H1 (cell line): Measurements from ENCODE around the gene MIPOL1. TPM values are rescaled to one million over a fixed set of nuclear protein-coding genes. Genes with fewer than 3 reads are reported as not detected.

Experiments used
- CTCF ChIA-PET: fragments of 300-600 bp; sonication (Branson Sonifier 250); formaldehyde crosslinking; loops from one replicate; lab custom pipeline; 2021; ENCODE audit not compliant: partially characterized antibody; lab: Charles Lee
- POLR2A ChIA-PET: fragments of 300-600 bp; sonication (Branson Sonifier 250); formaldehyde crosslinking; loops from one replicate; lab custom pipeline; 2021; ENCODE audit warnings: inconsistent platforms; ENCODE audit not compliant: partially characterized antibody; lab: Charles Lee
- DNase-seq, 2 experiments: peaks; one replicate each; pipeline versions ENCODE4 v3.0.0 to v3.0.0-alpha.2; 2010 to 2022; ENCODE audit warnings: low spot score in 2 of 2, low read depth in 1 of 2, mixed read lengths in 1 of 2
- FAIRE-seq: peaks from 2 replicates; lab custom pipeline; 2011; peaks lifted over from hg19 to GRCh38; lab: Jason Lieb, UNC
- H2AFZ ChIP-seq: 2 replicates; pipeline ENCODE4 v1.8.1; 2012; ENCODE audit warnings: low read length, inconsistent platforms
- H2AK5ac ChIP-seq: 2 replicates; pipeline ENCODE4 v1.6.1; 2013; ENCODE audit warnings: low read depth, low read length
- H2BK120ac ChIP-seq: replicated peaks from 2 replicates; pipeline ENCODE3; 2013; ENCODE audit warnings: low read depth, low read length, inconsistent platforms
- H2BK12ac ChIP-seq: 2 replicates; pipeline ENCODE4 v1.6.1; 2013; ENCODE audit warnings: low read depth, low read length
- H2BK15ac ChIP-seq: 2 replicates; pipeline ENCODE4 v1.6.1; 2013; ENCODE audit warnings: low read length
- H2BK20ac ChIP-seq: 2 replicates; pipeline ENCODE4 v1.6.1; 2013; ENCODE audit warnings: low read length
- H2BK5ac ChIP-seq: 2 replicates; pipeline ENCODE4 v1.6.1; 2013; ENCODE audit warnings: low read depth, low read length
- H3K14ac ChIP-seq: 2 replicates; pipeline ENCODE4 v1.6.1; 2013; ENCODE audit warnings: inconsistent platforms; ENCODE audit not compliant: insufficient read length
- H3K18ac ChIP-seq: 2 replicates; pipeline ENCODE4 v1.6.1; 2013; ENCODE audit warnings: low read length; ENCODE audit errors: extremely low read depth
- H3K23ac ChIP-seq: 2 replicates; pipeline ENCODE4 v1.6.1; 2013; ENCODE audit warnings: inconsistent platforms; ENCODE audit not compliant: insufficient read length
- H3K23me2 ChIP-seq: 2 replicates; pipeline ENCODE4 v1.6.1; 2013; ENCODE audit warnings: low read depth, low read length
- H3K27ac ChIP-seq: 2 replicates; pipeline ENCODE4 v1.6.1; 2011; ENCODE audit warnings: low read depth, low read length, inconsistent platforms
- H3K27me3 ChIP-seq, 4 experiments: replicated peaks in 1 of 4; 1 replicate in 1 of 4; 2 replicates in 3 of 4; pipeline versions ENCODE4 v1.6.1 to v1.8.1; 2011 to 2013; ENCODE audit warnings: low read length in 3 of 4, mild to moderate bottlenecking in 3 of 4, inconsistent platforms in 2 of 4, mixed read lengths in 2 of 4, moderate library complexity in 1 of 4; ENCODE audit not compliant: control insufficient read depth in 3 of 4, insufficient read depth in 3 of 4; ENCODE audit errors: extremely low read depth in 1 of 4
- H3K36me3 ChIP-seq, 4 experiments: 2 replicates each; pipeline versions ENCODE4 v1.6.1 to v1.8.1; 2011 to 2013; ENCODE audit warnings: mild to moderate bottlenecking in 4 of 4, low read length in 3 of 4, moderate library complexity in 2 of 4, control low read depth in 1 of 4, inconsistent platforms in 1 of 4; ENCODE audit not compliant: insufficient read depth in 4 of 4, control insufficient read depth in 2 of 4
- H3K4ac ChIP-seq: replicated peaks from 2 replicates; pipeline ENCODE3; 2013; ENCODE audit warnings: low read length, low read depth, mixed read lengths, inconsistent platforms; ENCODE audit not compliant: insufficient read length
- H3K4me1 ChIP-seq, 4 experiments: replicated peaks in 1 of 4; 1 replicate in 1 of 4; 2 replicates in 3 of 4; pipeline versions ENCODE4 v1.6.1 to v1.8.1; 2011 to 2013; ENCODE audit warnings: low read length in 3 of 4, inconsistent platforms in 2 of 4, mixed read lengths in 1 of 4; ENCODE audit not compliant: insufficient read depth in 4 of 4, control insufficient read depth in 3 of 4
- H3K4me2 ChIP-seq, 2 experiments: 2 replicates each; pipeline versions ENCODE4 v1.6.1 to v1.8.1; 2011 to 2013; ENCODE audit warnings: low read depth in 2 of 2, low read length in 2 of 2, control low read depth in 1 of 2, inconsistent platforms in 1 of 2, mild to moderate bottlenecking in 1 of 2; ENCODE audit not compliant: insufficient read depth in 1 of 2
- H3K4me3 ChIP-seq, 4 experiments: fragments of 200-600, 300-600 bp in 1 of 4; sonication (generic), shearing (Covaris generic), sonication (Bioruptor Twin) in 1 of 4; 2 replicates each; pipeline versions ENCODE4 v1.5.1 to v1.8.1; 2011 to 2016; ENCODE audit warnings: low read length in 4 of 4, low read depth in 3 of 4, control low read depth in 2 of 4, inconsistent platforms in 2 of 4, mild to moderate bottlenecking in 2 of 4, mixed read lengths in 1 of 4, moderate library complexity in 1 of 4; ENCODE audit not compliant: insufficient read depth in 2 of 4; ENCODE audit errors: extremely low read depth in 1 of 4
- H3K56ac ChIP-seq: replicated peaks from 2 replicates; pipeline ENCODE3; 2013; ENCODE audit warnings: low read depth, mild to moderate bottlenecking, mixed read lengths, low read length, inconsistent platforms; ENCODE audit not compliant: insufficient read length
- H3K79me1 ChIP-seq: 2 replicates; pipeline ENCODE4 v1.6.1; 2013; ENCODE audit warnings: low read depth, low read length, control low read depth
- H3K79me2 ChIP-seq, 2 experiments: 2 replicates each; pipeline versions ENCODE4 v1.6.1 to v1.8.1; 2012 to 2013; ENCODE audit warnings: low read length in 2 of 2, mild to moderate bottlenecking in 2 of 2, inconsistent platforms in 1 of 2; ENCODE audit not compliant: insufficient read depth in 2 of 2, control insufficient read depth in 1 of 2
- H3K9ac ChIP-seq, 4 experiments: replicated peaks in 1 of 4; 1 replicate in 1 of 4; 2 replicates in 3 of 4; pipeline versions ENCODE4 v1.6.1 to v1.8.1; 2011 to 2013; ENCODE audit warnings: low read depth in 3 of 4, low read length in 3 of 4, control low read depth in 2 of 4, mild to moderate bottlenecking in 2 of 4, moderate library complexity in 2 of 4, inconsistent platforms in 1 of 4; ENCODE audit errors: extremely low read depth in 1 of 4
- H3K9me3 ChIP-seq, 2 experiments: 2 replicates each; pipeline versions ENCODE4 v1.6.1 to v1.8.1; 2012 to 2013; ENCODE audit warnings: mild to moderate bottlenecking in 2 of 2, moderate library complexity in 2 of 2, control low read depth in 1 of 2, inconsistent platforms in 1 of 2, low read depth in 1 of 2, low read length in 1 of 2, mixed read lengths in 1 of 2; ENCODE audit not compliant: insufficient read depth in 2 of 2
- H4K20me1 ChIP-seq, 2 experiments: replicated peaks in 1 of 2; 2 replicates each; pipeline versions ENCODE3 to v1.8.1; 2011 to 2013; ENCODE audit warnings: inconsistent platforms in 2 of 2, low read length in 2 of 2, mild to moderate bottlenecking in 1 of 2; ENCODE audit not compliant: insufficient read depth in 2 of 2, control insufficient read depth in 1 of 2
- H4K5ac ChIP-seq: 2 replicates; pipeline ENCODE4 v1.6.1; 2013; ENCODE audit warnings: low read length, low read depth, mixed read lengths, inconsistent platforms; ENCODE audit not compliant: insufficient read length
- H4K8ac ChIP-seq: 2 replicates; pipeline ENCODE4 v1.8.0; 2013; ENCODE audit warnings: mild to moderate bottlenecking, moderate library complexity, low read length, inconsistent platforms; ENCODE audit not compliant: insufficient read depth; ENCODE audit errors: extremely low read depth
- H4K91ac ChIP-seq: replicated peaks from 2 replicates; pipeline ENCODE3; 2013; ENCODE audit warnings: low read length, mixed read lengths, inconsistent platforms; ENCODE audit not compliant: insufficient read length
- CREB1 ChIP-seq: IDR thresholded peaks from 2 replicates; pipeline ENCODE4 v1.6.1; 2012; ENCODE audit warnings: inconsistent platforms
- EZH2 ChIP-seq: fragments of 200-600 bp; sonication (generic); IDR thresholded peaks from 2 replicates; pipeline ENCODE4 v1.7.1; 2012; ENCODE audit warnings: low read depth, mild to moderate bottlenecking, moderate library complexity, low read length, inconsistent platforms; ENCODE audit not compliant: severe bottlenecking
- JUND ChIP-seq: IDR thresholded peaks from 2 replicates; pipeline ENCODE4 v1.6.1; 2011; ENCODE audit warnings: mild to moderate bottlenecking, improper control_type of control experiment, low read length
- KDM1A ChIP-seq: fragments of 200-600, 300-600 bp; sonication (generic); IDR thresholded peaks from 2 replicates; pipeline ENCODE4 v1.7.1; 2016; ENCODE audit warnings: mild to moderate bottlenecking, low read length, borderline replicate concordance
- KDM4A ChIP-seq: IDR thresholded peaks from one replicate; pipeline ENCODE4 v1.7.1; 2012; ENCODE audit warnings: low read depth, mild to moderate bottlenecking, moderate library complexity, low read length, inconsistent platforms; ENCODE audit not compliant: severe bottlenecking
- KDM5A ChIP-seq: fragments of 200-600 bp; IDR thresholded peaks from 2 replicates; pipeline ENCODE4 v1.7.1; 2012; ENCODE audit warnings: mild to moderate bottlenecking, low read length, inconsistent platforms, mixed read lengths
- MAFK ChIP-seq: IDR thresholded peaks from 2 replicates; pipeline ENCODE4 v1.6.1; 2012; ENCODE audit warnings: low read depth, mild to moderate bottlenecking, improper control_type of control experiment, low read length
- PHF8 ChIP-seq: fragments of 200-600 bp; sonication (generic); conservative IDR thresholded peaks from 2 replicates; pipeline ENCODE4 v1.7.1; 2012; ENCODE audit warnings: low read depth, mild to moderate bottlenecking, inconsistent platforms, low read length, moderate library complexity
- POU5F1 ChIP-seq: IDR thresholded peaks from 2 replicates; pipeline ENCODE4 v1.6.1; 2011; ENCODE audit warnings: low read depth, mild to moderate bottlenecking, low read length, moderate library complexity
- RXRA ChIP-seq: IDR thresholded peaks from 2 replicates; pipeline ENCODE4 v1.6.1; 2011; ENCODE audit warnings: low read depth, mild to moderate bottlenecking, low read length, moderate library complexity; ENCODE audit not compliant: insufficient read depth
- SIN3A ChIP-seq, 2 experiments: IDR thresholded peaks in 1 of 2; conservative IDR thresholded peaks in 1 of 2; 2 replicates each; pipeline ENCODE4 v1.6.1; 2011 to 2012; ENCODE audit warnings: low read length in 2 of 2, improper control_type of control experiment in 1 of 2, low read depth in 1 of 2, mild to moderate bottlenecking in 1 of 2
- SIRT6 ChIP-seq: IDR thresholded peaks from one replicate; pipeline ENCODE4 v1.7.1; 2012; ENCODE audit warnings: low read length, inconsistent platforms
- SP4 ChIP-seq: IDR thresholded peaks from 2 replicates; pipeline ENCODE4 v1.6.1; 2012; ENCODE audit warnings: low read length, inconsistent platforms
- WGBS, 2 experiments: shearing (Covaris generic) in 1 of 2; methylation state at CpG; one replicate each; pipeline versions ENCODE4 v1.1.6 to v1.1.7; 2013 to 2015; ENCODE audit warnings: low lambda C conversion rate in 2 of 2, mixed read lengths in 2 of 2, inconsistent platforms in 1 of 2, low coverage in 1 of 2, missing lambda C conversion rate in 1 of 2; ENCODE audit not compliant: insufficient replicate concordance in 2 of 2, insufficient coverage in 1 of 2, insufficient read length in 1 of 2; ENCODE audit errors: extremely low coverage in 1 of 2, missing lambda C conversion rate in 1 of 2; 5-methylcytosine and 5-hydroxymethylcytosine counted together
- polyA plus RNA-seq, 7 experiments: library from polyadenylated mRNA; depleted of rRNA in 3 of 7; stranded (reverse) in 5 of 7; unstranded in 2 of 7; fragments of >200 nt in 5 of 7; fragments of 200-250 nt in 2 of 7; gene quantifications; 1 replicate in 5 of 7; 2 replicates in 1 of 7; 4 replicates in 1 of 7; pipeline versions ENCODE4 v1.2.1 to v1.2.3, GENCODE V29; 2011 to 2013; ENCODE audit warnings: missing spikeins in 2 of 7, mixed read lengths in 2 of 7
- total RNA-seq: library from RNA; stranded (reverse); fragmentation: NEBNext Ultra II Directional; extraction: Animal tissue kit (Norgen Biotek cat#: 25700); gene quantifications from 2 replicates; pipeline ENCODE4 v1.2.1, GENCODE V29; 2021
- TF ChIP-seq, protein P1 (sequence below): IDR thresholded peaks from 2 replicates; pipeline ENCODE4 v1.6.1; 2012; ENCODE audit warnings: low read length, inconsistent platforms

MIPOL1 gene
- total and polyA plus RNA-seq, 2 of the 8 experiments (the other 6 are each of a cell fraction or from before 2014, with no cell fraction given) = 2.8 to 23.9 TPM

DNA sequence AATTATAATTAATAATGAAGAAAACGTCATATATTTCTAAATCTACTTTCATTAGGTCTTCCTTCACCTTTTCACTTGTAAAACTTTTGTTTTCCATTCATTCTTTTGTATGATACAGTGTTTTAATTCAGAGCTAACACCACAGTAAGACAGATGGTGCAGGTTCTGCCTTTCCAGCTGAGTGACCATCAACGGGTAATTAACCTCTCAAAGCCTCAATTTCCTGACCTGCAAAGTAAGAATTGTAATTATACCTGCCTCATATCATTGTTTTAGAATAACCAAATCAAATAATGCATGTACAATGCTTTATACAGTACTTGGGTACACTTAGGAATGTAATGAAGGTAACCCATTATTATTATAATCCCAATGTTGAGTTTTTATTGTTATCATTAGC lies 239.8 kb downstream of the MIPOL1 start:
- Histone ChIP-seq H3K18ac (no peak overlapping the region), H3K4me1 (no peaks in the 10 kb centered on the region; a peak in 1 of 7 replicates), H3K4me3 (no peak overlapping the region), H3K9ac (no peak overlapping the region), H3K9me3 (no peaks in the 10 kb centered on the region), H3K36me3 (no peaks in the 10 kb centered on the region), H3K79me1 (no peaks in the 10 kb centered on the region), H3K56ac (no peak overlapping the region), H3K27me3 (no peaks in the 10 kb centered on the region), H2BK12ac (no peak overlapping the region), H4K91ac (no peak overlapping the region), H3K4me2 (no peak overlapping the region), H2AFZ (no peak overlapping the region), H3K14ac (no peak overlapping the region), H3K27ac (no peak overlapping the region), H2BK20ac (no peak overlapping the region), H3K23ac (no peak overlapping the region), H2BK120ac (no peak overlapping the region), H2AK5ac (no peak overlapping the region), H3K23me2 (no peaks in the 10 kb centered on the region), H3K79me2 (no peaks in the 10 kb centered on the region), H2BK15ac (no peak overlapping the region), H4K20me1 (no peaks in the 10 kb centered on the region), H4K5ac (no peak overlapping the region), H3K4ac (no peak overlapping the region), H4K8ac (no peak overlapping the region), H2BK5ac (no peak overlapping the region)
- DNase-seq = no peak
- FAIRE-seq = no peak
- POLR2A ChIA-PET = no interaction called here
- 36% methylated on average over 2 of the region's 2 CpGs; no CpG with 5 or more reads in 1 of the 2 experiments for WGBS, 2 experiments
- CTCF ChIA-PET = interaction anchor here (1.9 kb wide), 1 partner anchor 97 kb away, joined by 5 read pairs; no protein-coding TSS in a partner anchor
- TF ChIP-seq KDM5A = no peak
- no peak for TF ChIP-seq SIRT6
- TF ChIP-seq JUND = no peak
- no peak for TF ChIP-seq POU5F1
- TF ChIP-seq CREB1 = no peak
- no peak for TF ChIP-seq PHF8
- no peak for TF ChIP-seq EZH2
- TF ChIP-seq, protein P1, sequence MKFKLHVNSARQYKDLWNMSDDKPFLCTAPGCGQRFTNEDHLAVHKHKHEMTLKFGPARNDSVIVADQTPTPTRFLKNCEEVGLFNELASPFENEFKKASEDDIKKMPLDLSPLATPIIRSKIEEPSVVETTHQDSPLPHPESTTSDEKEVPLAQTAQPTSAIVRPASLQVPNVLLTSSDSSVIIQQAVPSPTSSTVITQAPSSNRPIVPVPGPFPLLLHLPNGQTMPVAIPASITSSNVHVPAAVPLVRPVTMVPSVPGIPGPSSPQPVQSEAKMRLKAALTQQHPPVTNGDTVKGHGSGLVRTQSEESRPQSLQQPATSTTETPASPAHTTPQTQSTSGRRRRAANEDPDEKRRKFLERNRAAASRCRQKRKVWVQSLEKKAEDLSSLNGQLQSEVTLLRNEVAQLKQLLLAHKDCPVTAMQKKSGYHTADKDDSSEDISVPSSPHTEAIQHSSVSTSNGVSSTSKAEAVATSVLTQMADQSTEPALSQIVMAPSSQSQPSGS = no peak
- TF ChIP-seq MAFK = no peak
- TF ChIP-seq KDM1A = no peak
- no peak for TF ChIP-seq KDM4A
- no peak for TF ChIP-seq SP4
- no peak for TF ChIP-seq SIN3A (conservative IDR thresholded peaks at IDR 0.05 in 1 of 2, IDR thresholded peaks at IDR 0.05 in 1 of 2; ENCODE audit: low read depth in 1 of 2, low read length in 2 of 2)
- TF ChIP-seq RXRA = no peak
